Renal pelvis (tissue), 12 donors: Measurements from ENCODE around the gene CDON. TPM values are rescaled to one million over a fixed set of nuclear protein-coding genes. Genes with fewer than 3 reads are reported as not detected.

ENCODE experiments used
- DNase-seq: peaks from one replicate; pipeline ENCODE4 v3.0.0-alpha.2; 2013
- long read RNA-seq, 16 experiments: transcript quantifications; one replicate each; lab custom pipeline, GENCODE V29; 2026
- polyA plus RNA-seq, 3 donors: library from polyadenylated mRNA; unstranded; fragments of 120-200 nt; gene quantifications; one replicate each; pipeline ENCODE4 v1.2.1, GENCODE V29; 2013; ENCODE audit not compliant: insufficient read length in 3 of 3

The CDON gene
- polyA plus RNA-seq = 10 to 100 TPM; 23.8 to 30.0 (median 29.8) TPM
- long read RNA-seq, donor 1 = 0 reads
- long read RNA-seq, donor 2 = 0 reads
- long read RNA-seq, donor 3 = 0 reads
- long read RNA-seq, donor 4 = 0 reads
- long read RNA-seq, donor 5, partial matches to known transcripts = 0 of 1 reads
- long read RNA-seq, donor 5, other reads (novel, unspliced or antisense) = 0 of 1 reads
- long read RNA-seq, donor 6, partial matches to known transcripts = 5 of 5 reads
- long read RNA-seq, donor 6, other reads (novel, unspliced or antisense) = 0 of 5 reads
- long read RNA-seq, donor 7 = 0 reads
- long read RNA-seq, donor 8, full-length matches to known transcripts = 1 of 6 reads
- long read RNA-seq, donor 8, partial matches to known transcripts = 5 of 6 reads
- long read RNA-seq, donor 8, other reads (novel, unspliced or antisense) = 0 of 6 reads
- long read RNA-seq, donor 9 = 0 reads
- long read RNA-seq, donor 10 = 0 reads
- long read RNA-seq, donor 11 = 0 reads
- long read RNA-seq, donor 12 = 0 reads
- long read RNA-seq, donor 13 = 0 reads
- long read RNA-seq, donor 14 = 0 reads
- long read RNA-seq, donor 15 = 0 reads
- long read RNA-seq, donor 16 = 0 reads

- DNase-seq = peak; percentile 92
These were observed at the start of gene CDON for GRCh38 chr11:126062679-126063506. Gene CDON, minus strand, starts transcription at chr11:126062866. Its CDS starts 39,390 bp downstream, at chr11:126023476.

GRCh38 chr11:126111458-126112116, 48.9 kb upstream of the CDON start:
- no peak for DNase-seq

GRCh38 chr11:126109941-126110731, 47.5 kb upstream of the CDON start:
- DNase-seq = no peak

GRCh38 chr11:126106594-126107328, 44.1 kb upstream of the CDON start:
- no peak for DNase-seq

- DNase-seq = no peak
These were observed 43.0 kb upstream of the CDON start for GRCh38 chr11:126105748-126106080.

- DNase-seq = no peak
These were observed 42.5 kb upstream of the CDON start for GRCh38 chr11:126105022-126105747.

- peak; percentile 66 for DNase-seq
These were observed 41.8 kb upstream of the CDON start for GRCh38 chr11:126104420-126104819.

GRCh38 chr11:126103150-126103549, 40.5 kb upstream of the CDON start:
- DNase-seq = no peak

GRCh38 chr11:126102436-126102981, 39.8 kb upstream of the CDON start:
- DNase-seq = peak; percentile 54

- no peak for DNase-seq
These were observed 39.2 kb upstream of the CDON start for GRCh38 chr11:126101930-126102283.

- no peak for DNase-seq
These were observed 38.7 kb upstream of the CDON start for GRCh38 chr11:126101251-126101929.

- DNase-seq = no peak
These were observed 38.0 kb upstream of the CDON start for GRCh38 chr11:126100716-126101115.

GRCh38 chr11:126098204-126098769, 35.6 kb upstream of the CDON start:
- DNase-seq = no peak

GRCh38 chr11:126095745-126096144, 33.1 kb upstream of the CDON start:
- no peak for DNase-seq

GRCh38 chr11:126090452-126090851, 27.8 kb upstream of the CDON start:
- DNase-seq = no peak

- DNase-seq = no peak
These were observed 26.3 kb upstream of the CDON start for GRCh38 chr11:126088999-126089398.

GRCh38 chr11:126086248-126086647, 23.6 kb upstream of the CDON start:
- DNase-seq = no peak

GRCh38 chr11:126084608-126084912, 21.9 kb upstream of the CDON start:
- no peak for DNase-seq
